Lower lobe of right lung (tissue), 2 donors: Measurements from ENCODE around the gene LLCFC1. TPM values are rescaled to one million over a fixed set of nuclear protein-coding genes. Genes with fewer than 3 reads are reported as not detected.

Experiments
- ATAC-seq, 2 donors: fragments of 200-7000 bp; cut with Tn5 transposase; one replicate each; pipeline ENCODE4 v1.9.1; 2020 to 2022; ENCODE audit warnings: mild to moderate bottlenecking in 2 of 2, moderate library complexity in 2 of 2
- DNase-seq: peaks from one replicate; pipeline ENCODE4 v3.0.0-alpha.2; 2020
- H3K27ac ChIP-seq: fragments of 200-600 bp; one replicate; pipeline ENCODE4 v1.8.0; 2022
- H3K27me3 ChIP-seq: fragments of 200-600 bp; one replicate; pipeline ENCODE4 v1.8.0; 2022; ENCODE audit warnings: low read depth
- H3K36me3 ChIP-seq: fragments of 200-600 bp; one replicate; pipeline ENCODE4 v1.8.0; 2022; ENCODE audit warnings: mild to moderate bottlenecking
- H3K4me1 ChIP-seq: fragments of 200-600 bp; one replicate; pipeline ENCODE4 v1.8.0; 2022
- H3K4me3 ChIP-seq: fragments of 200-600 bp; one replicate; pipeline ENCODE4 v1.8.0; 2022; ENCODE audit warnings: mild to moderate bottlenecking
- H3K9me3 ChIP-seq: fragments of 200-600 bp; one replicate; pipeline ENCODE4 v1.8.0; 2022
- CTCF ChIP-seq: fragments of 200-600 bp; IDR thresholded peaks from one replicate; pipeline ENCODE4 v1.8.0; 2022; ENCODE audit warnings: antibody characterized with exemption, mild to moderate bottlenecking
- intact Hi-C: fragments of 100-400 bp; cut with DNase I; formaldehyde crosslinking; loops from one replicate; pipeline ENCODE4 v1.11.0; 2022
- total RNA-seq: library from RNA; stranded (reverse); fragmentation: NEBNext Ultra II Directional; extraction: Animal tissue kit (Norgen Biotek cat#: 25700); gene quantifications from one replicate; pipeline ENCODE4 v1.2.1, GENCODE V29; 2021
- donor health status: DM: no; HTN: yes; CAD: no; lungs with severe emphysema.

The LLCFC1 gene
- total RNA-seq, 1 donor from 2014 or later: not detected

- intact Hi-C loops: no loop called here
- H3K4me1 ChIP-seq: no peaks in the 10 kb centered on the region
- ATAC-seq (no peak), DNase-seq (no peak)
- H3K9me3 ChIP-seq: no peaks in the 10 kb centered on the region
- no peak for TF ChIP-seq CTCF
- no peaks in the 10 kb centered on the region for H3K27me3 ChIP-seq
- no peaks in the 10 kb centered on the region for H3K36me3 ChIP-seq
- no peak overlapping the region for H3K27ac ChIP-seq
- H3K4me3 ChIP-seq: no peak overlapping the region
These were observed 22.3 kb downstream of the LLCFC1 start for GRCh38 chr7:142961595-142961972.

GRCh38 chr7:142961973-142962926 lies 23.0 kb downstream of the LLCFC1 start, which contains the start of gene KEL:
Gene KEL (minus strand): TSS chr7:142962363. CDS start chr7:142962206, 157 bp downstream.
- DNase-seq (no peak), ATAC-seq (no peak)
- Histone ChIP-seq H3K4me3 (no peak within 1 kb of the TSS), H3K9me3 (no peaks in the 10 kb centered on the region), H3K27me3 (no peaks in the 10 kb centered on the region), H3K4me1 (no peaks in the 10 kb centered on the region), H3K36me3 (no peaks in the 10 kb centered on the region), H3K27ac (no peak within 1 kb of the TSS)
- TF ChIP-seq CTCF: no peak
- intact Hi-C loops: no loop called here

- ATAC-seq (no peak), DNase-seq (no peak)
- Histone ChIP-seq H3K4me1 (no peaks in the 10 kb centered on the region), H3K36me3 (no peaks in the 10 kb centered on the region), H3K27ac (no peak overlapping the region), H3K27me3 (no peaks in the 10 kb centered on the region), H3K4me3 (no peak overlapping the region), H3K9me3 (no peaks in the 10 kb centered on the region)
- intact Hi-C loops: no loop called here
- TF ChIP-seq CTCF: no peak
These were observed 23.7 kb downstream of the LLCFC1 start for GRCh38 chr7:142962991-142963390.

GRCh38 chr7:142963993-142964392 lies 24.7 kb downstream of the LLCFC1 start:
- no peaks in the 10 kb centered on the region for H3K9me3 ChIP-seq
- H3K36me3 ChIP-seq: no peaks in the 10 kb centered on the region
- ATAC-seq: no peak
- H3K4me3 ChIP-seq: no peak overlapping the region
- H3K27me3 ChIP-seq: no peaks in the 10 kb centered on the region
- no peak for DNase-seq
- no peaks in the 10 kb centered on the region for H3K4me1 ChIP-seq
- H3K27ac ChIP-seq: no peak overlapping the region
- TF ChIP-seq CTCF: no peak
- intact Hi-C loops: no loop called here

GRCh38 chr7:142964502-142965246 lies 25.4 kb downstream of the LLCFC1 start:
- Histone ChIP-seq H3K27me3 (no peaks in the 10 kb centered on the region), H3K36me3 (no peaks in the 10 kb centered on the region), H3K9me3 (no peaks in the 10 kb centered on the region), H3K27ac (no peak overlapping the region), H3K4me3 (no peak overlapping the region), H3K4me1 (no peaks in the 10 kb centered on the region)
- intact Hi-C loops: no loop called here
- TF ChIP-seq CTCF: no peak
- ATAC-seq: no peak
- no peak for DNase-seq
